Frontal cortex (tissue), 4 donors: ENCODE data around the gene MON1A. TPM values are rescaled to one million over a fixed set of nuclear protein-coding genes. Genes with fewer than 3 reads are reported as not detected.
"Not testable (repeated sequence)": the region's sequence is repeated elsewhere in the genome, so short reads cannot be mapped to it uniquely, and the experiment has no call there.

Experiments
- DNase-seq, 2 donors: peaks; one replicate each; pipeline ENCODE4 v3.0.0; 2012; ENCODE audit warnings: low spot score in 2 of 2
- FAIRE-seq: peaks from 2 replicates; lab custom pipeline; 2012; peaks lifted over from hg19 to GRCh38; lab: Jason Lieb, UNC
- total RNA-seq: library from RNA; depleted of rRNA; stranded (reverse); fragments of >200 nt; gene quantifications from one replicate; pipeline ENCODE4 v1.2.3, GENCODE V29; 2014
- donor health status: control.
- donor health status: control.
- donor health status: control.

MON1A gene
- total RNA-seq, 1 donor from 2014 or later: 14.7 TPM

DNA sequence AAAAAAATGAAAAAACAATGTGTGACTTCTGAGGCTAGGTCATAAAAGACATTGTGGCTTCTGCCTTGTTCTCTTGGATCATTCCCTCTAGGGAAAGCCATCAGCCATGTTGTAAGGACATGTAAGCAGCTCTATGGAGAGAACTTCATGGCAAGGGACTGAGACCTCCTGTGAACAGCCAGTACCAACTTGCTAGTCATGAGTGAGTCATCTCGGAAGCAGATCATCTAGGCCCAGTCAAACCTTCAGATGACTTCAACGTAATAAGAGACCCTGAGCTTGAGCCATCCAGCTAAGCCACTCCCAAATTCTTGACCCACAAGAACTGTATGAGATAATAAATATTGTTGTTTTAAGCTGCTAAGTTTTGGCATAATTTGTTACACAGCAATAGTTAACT is 4.9 kb downstream of the MON1A start:
- no peak for FAIRE-seq

DNA sequence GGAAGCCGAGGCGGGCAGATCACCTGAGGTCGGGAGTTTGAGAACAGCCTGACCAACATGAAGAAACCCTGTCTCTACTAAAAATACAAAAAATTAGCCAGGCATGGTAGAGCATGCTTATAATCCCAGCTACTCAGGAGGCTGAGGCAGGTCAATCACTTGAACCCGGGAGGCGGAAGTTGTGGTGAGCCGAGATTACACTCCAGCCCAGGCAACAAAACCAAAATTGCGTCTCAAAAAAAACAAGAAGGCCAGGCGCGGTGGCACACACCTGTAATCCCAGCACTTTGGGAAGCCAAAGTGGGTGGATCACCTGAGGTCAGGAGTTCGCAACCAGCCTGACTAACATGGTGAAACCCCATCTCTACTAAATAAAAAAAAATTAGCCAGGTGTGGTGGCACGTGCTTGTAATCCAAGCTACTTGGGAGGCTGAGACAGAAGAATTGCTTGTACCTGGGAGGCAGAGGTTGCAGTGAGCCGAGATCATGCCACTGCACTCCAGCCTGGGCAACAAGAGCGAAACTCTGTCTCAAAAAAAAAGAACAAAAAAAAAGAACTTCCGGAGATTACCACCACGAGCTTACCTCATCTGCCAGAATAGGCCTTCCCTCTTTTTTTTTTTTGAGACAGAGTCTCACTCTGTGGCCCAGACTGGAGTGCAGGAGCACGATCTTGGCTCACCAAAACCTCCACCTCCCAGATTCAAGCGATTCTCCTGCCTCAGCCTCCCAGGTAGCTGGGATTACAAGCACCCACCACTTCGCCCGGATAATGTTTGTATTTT is 11.6 kb downstream of the MON1A start:
- FAIRE-seq, DNase-seq: not testable (repeated sequence)

More for the DNA sequence above, 4.9 kb downstream of the MON1A start:
- no peak for DNase-seq

DNA sequence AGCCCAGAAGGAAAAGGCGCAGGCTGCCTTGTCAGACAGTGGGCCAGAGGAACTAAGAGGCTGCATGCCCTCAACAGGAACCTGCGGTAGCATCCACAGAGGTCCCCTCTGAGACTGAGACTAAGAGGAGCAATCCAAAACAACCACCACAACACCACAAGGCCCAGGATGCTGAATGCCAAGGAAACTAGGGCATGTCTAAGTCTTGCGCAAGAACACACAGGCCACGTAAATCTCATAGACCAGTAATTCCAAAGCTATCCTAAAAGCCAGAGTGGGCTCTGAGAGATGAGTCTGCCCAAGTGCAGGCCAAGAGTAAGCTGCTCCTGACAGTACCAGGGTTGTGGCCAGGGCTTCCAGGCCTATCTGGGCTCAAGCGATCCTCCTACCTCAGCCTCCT is 12.9 kb downstream of the MON1A start:
- FAIRE-seq (no peak), DNase-seq (no peak)

DNA sequence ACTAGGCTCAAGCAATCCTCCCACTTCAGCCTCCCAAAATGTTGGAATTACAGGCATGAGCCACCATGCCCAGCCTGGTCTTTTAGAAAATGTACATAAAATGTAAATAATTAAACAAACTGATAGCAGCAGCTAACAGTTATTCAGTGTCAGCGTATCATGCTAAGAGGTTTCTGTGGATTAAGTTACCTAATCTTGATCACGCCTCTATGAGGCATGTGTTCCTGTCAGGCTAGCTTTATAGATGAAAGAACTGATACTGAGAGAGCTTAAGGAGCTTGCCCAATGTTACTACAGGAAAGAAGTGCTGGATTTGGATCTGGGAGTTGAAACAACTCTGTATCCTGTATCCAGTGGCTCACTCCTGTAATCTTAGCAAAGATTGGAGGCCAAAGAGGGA is 14.7 kb downstream of the MON1A start:
- FAIRE-seq (no peak), DNase-seq (no peak)

DNA sequence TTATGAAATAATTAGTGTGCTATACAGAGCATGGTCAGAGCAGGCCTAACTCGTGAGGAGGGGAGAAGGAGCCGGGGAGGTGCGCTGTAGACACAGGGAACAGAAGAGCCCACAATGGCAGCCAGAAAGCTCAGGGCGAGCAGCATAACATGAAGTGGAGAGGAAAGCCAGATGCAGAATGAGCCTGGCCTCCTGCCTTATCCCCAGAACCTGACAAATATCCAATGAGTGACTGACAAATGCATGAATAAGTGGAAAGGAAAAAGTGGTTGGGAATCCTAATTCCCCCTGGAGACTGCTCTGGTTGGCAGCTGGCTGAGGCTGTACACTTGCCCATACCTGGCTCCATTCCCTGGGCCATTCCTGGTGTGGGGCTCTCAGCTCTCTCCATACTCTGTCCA is 16.7 kb downstream of the MON1A start:
- DNase-seq: peak in 1 of 2 donors; percentile 44
- FAIRE-seq: no peak

DNA sequence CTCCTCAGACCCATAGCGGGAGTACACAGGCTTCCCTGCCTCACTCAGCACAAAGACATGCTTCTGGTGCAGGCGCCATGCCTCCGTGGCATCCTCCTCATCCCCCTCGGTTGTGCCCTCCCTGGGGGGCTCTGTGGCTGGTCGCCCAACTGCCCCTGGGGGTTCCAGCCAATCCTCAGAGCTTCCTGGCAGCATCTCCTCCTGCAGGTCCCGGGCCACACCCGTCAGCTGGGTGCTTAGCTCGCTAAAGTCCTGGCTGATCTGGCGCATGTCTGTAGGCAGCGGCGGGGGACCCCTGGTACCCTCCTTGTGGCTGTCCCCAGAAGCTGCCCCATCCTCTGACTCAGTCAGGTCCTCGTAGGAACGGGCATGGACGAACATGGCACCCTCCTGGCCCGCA is 18.0 kb downstream of the MON1A start:
- FAIRE-seq (no peak), DNase-seq (no peak)

DNA sequence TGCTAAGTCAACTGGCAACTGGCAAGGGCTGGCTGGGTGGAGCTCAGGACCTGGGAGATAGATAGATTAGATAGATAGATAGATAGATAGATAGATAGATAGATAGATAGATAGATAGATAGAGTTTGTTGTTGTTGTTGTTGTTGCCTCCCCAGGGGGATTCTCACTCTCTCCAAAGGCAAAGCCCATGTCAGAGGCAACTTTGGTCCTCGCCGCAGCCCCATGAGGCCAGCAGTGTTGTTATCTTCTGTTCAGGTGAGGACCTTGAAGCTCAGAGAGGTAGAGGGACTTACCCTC is 18.5 kb downstream of the MON1A start:
- FAIRE-seq (no peak), DNase-seq (no peak)

DNA sequence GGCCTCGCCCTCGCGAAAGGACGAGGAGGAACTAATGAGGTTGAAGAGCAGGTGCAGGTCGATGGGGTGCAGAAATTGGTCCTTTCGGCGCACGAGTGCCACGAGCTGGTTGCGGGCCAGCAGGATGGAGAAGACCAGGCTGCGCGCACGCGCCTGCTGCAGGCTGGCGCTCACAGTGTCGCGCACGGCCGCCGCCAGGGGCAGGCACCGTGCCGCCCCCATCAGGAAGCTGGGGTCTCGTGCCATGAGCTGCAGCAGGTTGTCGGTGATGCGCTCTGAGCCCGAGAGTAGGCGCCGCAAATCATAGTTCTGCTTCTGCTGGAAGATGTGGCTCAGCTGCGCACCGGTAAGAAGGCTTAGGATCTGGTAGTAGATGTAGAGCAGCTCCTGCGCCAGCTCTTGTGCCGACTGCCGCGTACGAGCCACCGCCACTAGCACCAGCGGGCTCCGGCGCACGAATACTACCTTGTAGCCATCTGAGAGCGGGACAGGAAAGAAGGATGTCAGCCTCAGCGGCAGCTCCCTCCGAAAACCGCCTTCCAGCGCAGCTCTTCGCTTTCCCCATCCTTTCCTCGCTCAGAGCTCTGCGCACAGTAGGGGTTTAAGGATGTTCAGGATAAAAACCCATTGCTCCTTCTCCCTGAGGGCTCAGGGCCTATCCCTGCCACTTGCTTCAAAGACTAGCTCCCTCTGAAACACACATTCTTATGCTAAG is 19.0 kb downstream of the MON1A start:
- FAIRE-seq: no peak
- no peak for DNase-seq

DNA sequence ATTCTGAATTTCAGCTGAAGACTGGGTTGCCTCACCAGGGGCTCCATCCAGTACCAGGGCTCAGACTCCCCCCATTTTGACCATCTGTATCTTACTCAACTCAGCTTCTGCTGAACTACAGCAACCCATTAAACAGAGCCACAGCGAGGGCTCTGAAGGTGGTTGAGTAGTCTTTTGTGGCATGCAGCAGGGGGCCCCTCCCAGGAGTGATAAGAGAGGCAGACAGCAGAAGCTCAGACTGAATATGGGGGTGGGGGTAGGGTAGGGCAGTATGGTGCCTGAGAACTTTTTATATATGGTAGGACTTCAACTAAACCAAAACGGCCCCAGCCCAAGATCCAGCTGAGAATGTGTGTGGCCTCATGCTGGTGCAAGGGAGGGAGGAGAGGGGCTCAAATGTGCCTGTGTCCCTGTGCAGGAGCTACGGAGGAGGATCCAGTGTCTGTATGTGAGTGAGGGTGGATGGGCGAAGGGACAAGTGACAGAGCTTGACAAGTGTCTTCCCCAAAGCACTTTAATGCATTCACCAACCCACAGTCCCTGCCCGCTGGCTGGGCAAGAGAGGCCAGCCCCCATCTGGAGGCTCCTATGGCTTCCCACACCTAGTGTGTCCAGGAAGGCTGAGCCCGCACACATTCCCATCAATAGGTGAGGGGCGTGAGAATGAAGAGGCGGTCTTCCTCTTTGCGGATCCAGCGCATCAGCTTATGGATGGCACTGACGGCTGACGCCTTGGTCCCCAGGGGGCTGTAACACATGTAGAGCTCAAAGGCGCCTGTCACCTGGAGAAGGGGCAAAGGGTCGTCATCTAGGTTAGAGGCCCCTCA is 21.0 kb downstream of the MON1A start:
- DNase-seq (no peak), FAIRE-seq (no peak)

DNA sequence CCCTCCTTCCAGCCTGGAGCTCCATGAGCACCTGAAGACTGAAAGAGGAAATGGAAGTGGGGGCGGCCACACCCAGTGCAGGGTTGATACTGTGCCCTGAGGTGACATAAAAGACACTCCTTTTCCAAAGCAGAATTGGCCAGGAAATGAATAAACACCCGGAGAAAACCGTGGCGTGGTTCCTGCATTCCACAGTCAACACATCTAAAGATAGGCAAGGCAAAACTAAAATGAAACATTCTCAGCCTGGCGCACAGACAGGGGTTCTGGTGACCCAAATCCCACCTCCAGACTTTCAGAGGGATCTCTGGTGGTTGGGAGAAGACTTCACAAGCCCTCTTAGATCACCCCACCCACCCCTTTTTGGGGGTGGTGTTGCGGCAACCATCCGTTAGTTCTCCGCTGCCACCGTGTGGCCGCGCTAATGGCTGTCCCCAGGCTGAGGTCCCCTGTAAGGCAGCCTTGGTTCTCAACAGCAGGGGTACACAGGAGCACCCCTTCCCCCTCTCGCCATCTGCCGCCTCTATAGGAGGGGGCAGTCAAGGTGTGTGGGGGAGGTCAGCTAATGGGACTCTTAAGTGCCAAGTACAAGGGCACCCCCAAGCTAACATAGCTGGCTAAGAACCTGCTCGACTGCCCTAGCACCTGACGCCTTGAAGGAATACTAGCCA is 23.4 kb downstream of the MON1A start:
- FAIRE-seq (no peak), DNase-seq (peak; percentile 66 to 81)

DNA sequence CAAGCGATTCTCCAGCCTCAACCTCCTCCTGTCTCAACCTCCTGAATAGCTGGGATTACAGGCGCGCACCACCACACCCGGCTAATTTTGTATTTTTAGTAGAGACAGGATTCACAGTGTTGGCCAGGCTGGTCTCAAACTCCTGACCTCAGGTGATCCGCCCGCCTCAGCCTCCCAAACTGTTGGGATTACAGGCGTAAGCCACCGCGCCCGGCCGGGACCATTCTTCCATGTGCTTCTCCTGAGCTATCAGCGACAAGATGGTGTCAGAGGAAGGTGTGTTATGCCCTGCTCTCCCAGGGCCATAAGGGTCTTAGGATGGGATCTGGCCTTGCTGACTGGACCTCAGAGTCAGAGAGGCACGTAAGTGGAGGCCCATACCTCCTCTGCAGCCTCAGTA is 25.2 kb downstream of the MON1A start:
- DNase-seq, FAIRE-seq: not testable (repeated sequence)

DNA sequence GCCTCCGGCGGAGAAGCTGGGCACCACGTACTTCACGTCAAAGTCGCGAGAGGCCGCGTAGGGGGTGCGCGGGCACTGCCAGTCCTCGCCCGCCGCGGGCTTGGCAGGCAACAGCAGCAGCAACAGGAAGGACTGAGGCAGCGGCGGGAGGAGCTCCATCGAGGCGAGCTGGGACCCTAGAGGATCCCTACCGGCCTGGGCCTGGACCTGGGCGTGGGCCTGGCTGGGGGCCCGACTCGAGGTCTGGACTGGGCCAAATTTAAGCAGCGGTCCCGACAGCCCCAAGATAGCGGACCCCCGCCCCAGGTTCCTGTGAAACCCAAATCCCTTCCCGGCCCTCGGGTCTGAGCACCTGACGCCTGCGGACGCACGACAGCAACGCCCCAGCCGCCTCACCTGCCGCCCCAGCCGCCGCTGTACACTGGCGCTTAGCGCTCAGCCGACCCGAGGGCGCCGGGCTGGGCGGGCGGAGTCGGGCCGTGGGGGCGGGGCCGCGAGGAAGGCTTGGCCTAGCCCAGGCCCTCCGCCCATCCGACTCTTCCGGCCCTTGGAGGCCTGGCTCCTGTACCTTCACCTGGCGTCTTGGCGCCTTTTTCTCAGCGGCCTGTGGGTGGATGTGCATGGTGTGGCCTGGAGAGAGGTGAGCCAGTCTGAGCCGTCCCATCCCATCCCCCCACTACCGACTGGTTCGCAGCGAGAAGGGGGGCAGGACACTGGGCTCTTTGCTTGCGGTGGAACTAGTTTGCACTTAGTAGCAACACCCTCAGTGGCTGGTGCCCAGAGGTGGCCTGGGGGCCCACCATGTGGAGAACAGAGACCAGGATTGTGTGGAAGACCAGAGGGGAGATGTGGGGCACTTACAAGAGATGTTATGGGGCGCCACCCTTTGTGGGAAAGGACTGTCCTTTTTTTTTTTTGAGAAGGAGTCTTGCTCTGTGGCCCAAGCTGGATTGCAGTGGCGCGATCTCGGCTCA is 25.9 kb downstream of the MON1A start, which contains the start of gene MST1R:
TSS of gene MST1R (minus strand) at position 423 of the 974 bp plus-strand sequence. CDS start at position 159, 264 bp downstream.
- FAIRE-seq: no peak
- DNase-seq: no peak

DNA sequence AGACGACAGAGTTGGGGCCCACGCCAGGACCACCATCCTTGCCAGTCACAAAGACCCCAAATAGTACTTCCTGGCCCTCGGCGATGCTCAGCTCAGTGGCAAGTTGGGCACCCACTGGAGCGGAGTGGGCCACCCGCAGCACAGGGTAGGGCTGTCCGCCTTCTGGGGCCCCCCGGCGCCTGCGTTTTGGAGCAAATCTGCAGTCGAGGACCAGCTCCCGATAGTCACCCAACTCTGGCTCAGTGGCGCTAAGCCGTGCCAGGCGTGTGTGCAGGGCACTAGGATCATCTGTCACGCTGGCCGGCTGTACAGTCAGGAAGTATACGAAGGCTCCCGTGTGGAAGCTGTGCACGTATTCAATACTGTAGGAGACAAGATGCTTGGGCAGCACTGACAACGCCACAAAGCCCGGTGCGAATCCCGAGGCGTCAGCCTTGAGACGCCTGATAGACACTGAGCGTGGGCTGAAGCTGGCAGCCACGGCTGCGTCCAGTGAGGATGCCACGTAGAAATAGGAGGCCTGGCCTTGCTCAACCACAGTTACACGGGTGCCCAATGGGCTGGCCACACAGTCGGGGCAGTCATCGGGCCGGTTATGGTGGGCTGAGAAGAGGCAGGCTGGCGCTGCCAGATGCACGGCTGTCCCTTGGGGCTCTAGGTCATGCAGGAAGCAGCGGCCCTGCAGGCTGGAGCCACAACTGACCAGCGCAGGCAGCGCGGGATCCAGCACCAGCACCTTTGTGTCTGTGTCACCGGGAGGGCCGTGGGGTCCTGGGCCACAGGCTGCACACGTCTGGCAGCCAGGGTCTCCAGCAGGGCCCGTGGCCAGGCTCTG is 26.9 kb downstream of the MON1A start:
- FAIRE-seq (no peak), DNase-seq (no peak)

DNA sequence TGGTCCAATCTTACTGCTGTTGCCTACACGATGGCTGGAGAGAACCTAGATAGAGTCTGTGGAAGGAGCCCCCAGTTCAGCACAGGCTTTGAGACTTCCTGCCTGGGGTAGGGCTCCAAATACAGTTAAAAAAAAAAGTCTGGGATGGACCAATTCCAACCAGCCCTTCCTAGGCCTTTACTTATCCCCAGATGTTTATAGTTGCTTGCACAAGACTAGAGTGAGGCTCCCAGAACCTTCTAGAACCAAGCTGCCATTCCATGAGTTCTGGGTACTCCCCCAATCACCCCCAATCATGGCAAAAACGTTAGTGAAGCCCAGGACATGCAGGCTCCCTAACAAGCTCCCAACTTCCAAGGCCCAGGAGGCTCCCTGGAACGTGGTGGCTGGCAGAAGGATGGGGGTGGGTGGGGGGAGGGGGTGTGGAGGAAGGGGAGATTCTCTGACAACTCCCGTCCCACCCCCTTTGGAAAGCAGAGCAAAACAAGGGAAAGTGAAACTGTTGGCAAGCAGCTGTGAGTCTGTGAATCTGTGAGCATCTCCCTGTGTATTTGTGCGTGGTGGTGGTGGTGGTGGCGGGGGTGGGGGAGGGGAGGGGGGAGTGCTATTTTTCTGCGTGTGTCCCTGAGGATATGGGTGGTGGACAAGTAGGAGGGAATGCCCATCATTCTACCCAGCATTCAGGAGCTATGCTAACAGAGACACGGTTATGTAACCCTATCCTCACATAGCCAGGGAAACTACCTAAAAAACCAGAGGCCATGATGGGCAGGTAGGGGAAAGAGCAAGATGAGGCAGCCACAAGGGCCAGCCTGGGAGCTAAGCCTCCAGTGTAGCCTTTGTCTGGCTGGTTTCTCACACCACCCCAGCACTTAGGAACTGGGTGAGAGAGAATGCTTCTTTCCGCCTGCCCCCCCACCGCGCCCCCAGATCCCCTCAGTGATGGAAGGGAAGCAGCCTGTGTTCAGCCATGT is 28.0 kb downstream of the MON1A start:
- DNase-seq: no peak
- no peak for FAIRE-seq

DNA sequence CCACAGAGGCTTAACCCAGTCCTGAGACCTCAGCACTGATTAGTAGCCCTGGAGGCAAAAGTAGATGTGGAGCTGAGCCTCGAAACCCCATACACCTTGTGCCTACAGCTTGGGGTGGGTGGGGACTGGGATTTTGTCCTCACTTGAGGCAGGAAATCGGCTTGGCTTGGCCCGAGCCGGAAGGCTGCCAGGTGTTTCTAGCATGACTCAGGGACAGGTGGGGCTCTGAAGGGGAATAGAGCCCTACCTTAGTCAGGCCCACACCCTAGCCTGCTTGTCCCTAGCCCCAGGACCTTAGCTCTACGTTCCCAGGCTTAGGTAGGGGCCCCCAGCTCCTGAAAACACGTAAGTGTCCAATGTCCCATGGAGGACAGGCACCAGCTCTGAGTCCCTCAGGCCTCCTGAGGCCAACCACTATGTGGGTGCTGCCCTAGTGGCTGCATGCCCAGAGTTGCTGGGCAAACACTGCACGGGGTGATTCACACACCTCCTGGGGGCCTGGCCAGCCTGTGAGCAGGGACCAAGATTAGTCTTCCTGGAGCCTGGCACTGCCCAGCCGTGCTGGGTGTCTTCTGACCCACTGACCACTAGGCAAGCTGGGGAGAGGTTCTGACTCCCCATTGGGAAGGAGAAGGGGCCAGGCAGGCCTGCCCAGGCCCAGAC is 29.0 kb downstream of the MON1A start:
- FAIRE-seq: no peak
- DNase-seq: no peak

DNA sequence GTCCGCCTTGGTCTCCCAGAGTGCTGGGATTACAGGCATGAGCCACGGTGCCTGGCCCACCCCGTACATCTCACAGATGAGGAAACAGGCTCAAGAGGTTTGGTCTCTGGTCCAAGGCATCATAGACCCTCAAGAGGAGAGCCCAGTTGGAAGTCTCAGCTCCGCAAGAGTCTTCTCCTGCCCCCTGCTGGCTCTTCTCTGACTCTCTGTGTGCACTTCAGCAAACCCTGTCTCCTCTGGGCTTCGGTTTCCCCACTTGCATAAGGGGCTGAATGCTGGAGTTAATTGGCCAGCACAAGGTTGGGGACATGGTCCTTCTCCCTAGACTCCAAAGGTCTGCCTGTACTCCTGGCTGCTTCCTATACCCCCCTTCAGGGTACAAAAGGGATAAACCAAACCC is 29.8 kb downstream of the MON1A start:
- DNase-seq (no peak), FAIRE-seq (no peak)
